Transverse colon (tissue), 4 donors: Measurements from ENCODE around the gene MPEG1.

Experiments
- POLR2A ChIP-seq: fragments of 450-650 bp; IDR thresholded peaks from one replicate; pipeline ENCODE4 v1.6.1; 2016; ENCODE audit warnings: antibody characterized with exemption, mild to moderate bottlenecking, moderate library complexity
- POLR2AphosphoS5 ChIP-seq, 3 donors: sonication (generic); formaldehyde crosslinking; IDR thresholded peaks; one replicate each; pipeline ENCODE4 v1.6.1; 2016; ENCODE audit warnings: antibody characterized with exemption in 3 of 3
- TF ChIP-seq, protein P1 (sequence below), 5 experiments: fragments of 200-600 bp in 3 of 5; fragments of 450-650 bp in 2 of 5; sonication (generic) in 3 of 5; IDR thresholded peaks; 1 replicate in 2 of 5; 2 replicates in 3 of 5; pipeline ENCODE4 v1.5.1; 2016 to 2017; ENCODE audit warnings: antibody characterized with exemption in 5 of 5, inconsistent platforms in 3 of 5, mild to moderate bottlenecking in 2 of 5, moderate library complexity in 1 of 5

GRCh38 chr11:59188954-59189353 lies 23.8 kb downstream of the MPEG1 start:
- TF ChIP-seq, protein P1, sequence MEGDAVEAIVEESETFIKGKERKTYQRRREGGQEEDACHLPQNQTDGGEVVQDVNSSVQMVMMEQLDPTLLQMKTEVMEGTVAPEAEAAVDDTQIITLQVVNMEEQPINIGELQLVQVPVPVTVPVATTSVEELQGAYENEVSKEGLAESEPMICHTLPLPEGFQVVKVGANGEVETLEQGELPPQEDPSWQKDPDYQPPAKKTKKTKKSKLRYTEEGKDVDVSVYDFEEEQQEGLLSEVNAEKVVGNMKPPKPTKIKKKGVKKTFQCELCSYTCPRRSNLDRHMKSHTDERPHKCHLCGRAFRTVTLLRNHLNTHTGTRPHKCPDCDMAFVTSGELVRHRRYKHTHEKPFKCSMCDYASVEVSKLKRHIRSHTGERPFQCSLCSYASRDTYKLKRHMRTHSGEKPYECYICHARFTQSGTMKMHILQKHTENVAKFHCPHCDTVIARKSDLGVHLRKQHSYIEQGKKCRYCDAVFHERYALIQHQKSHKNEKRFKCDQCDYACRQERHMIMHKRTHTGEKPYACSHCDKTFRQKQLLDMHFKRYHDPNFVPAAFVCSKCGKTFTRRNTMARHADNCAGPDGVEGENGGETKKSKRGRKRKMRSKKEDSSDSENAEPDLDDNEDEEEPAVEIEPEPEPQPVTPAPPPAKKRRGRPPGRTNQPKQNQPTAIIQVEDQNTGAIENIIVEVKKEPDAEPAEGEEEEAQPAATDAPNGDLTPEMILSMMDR (IDR thresholded peaks at IDR 0.05): no peak
- TF ChIP-seq POLR2A (no peak), POLR2AphosphoS5 (IDR thresholded peaks at IDR 0.05) (no peak)
